NK-92 (cell line): ENCODE data around the gene ACOT13.
"Not testable (repeated sequence)": the region's sequence is repeated elsewhere in the genome, so short reads cannot be mapped to it uniquely, and the experiment has no call there.

Source experiments
- DNase-seq: peaks from one replicate; lab custom pipeline; 2025; ENCODE audit not compliant: unreplicated experiment; lab: John Stamatoyannopoulos, UW

The ACOT13 gene

DNA sequence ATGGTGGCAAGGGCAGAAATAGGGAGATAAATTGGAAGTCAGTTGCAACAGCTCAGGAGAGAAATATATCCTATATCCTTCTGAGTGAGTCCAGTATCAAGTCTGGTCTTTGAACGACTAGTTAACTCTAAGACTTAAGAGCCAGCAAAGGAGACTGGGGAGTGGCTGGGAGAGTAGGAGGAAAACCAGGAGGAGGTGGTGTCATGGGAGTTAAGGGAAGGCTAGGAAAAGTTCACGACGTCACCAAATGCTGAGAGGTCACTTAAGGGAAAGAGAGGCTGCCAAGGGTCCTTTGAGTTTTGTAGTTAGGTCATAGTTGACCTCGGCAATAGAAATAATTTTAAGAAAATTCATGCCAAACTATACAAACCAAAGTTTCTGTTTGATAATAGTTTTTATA, 25.1 kb downstream of the ACOT13 start:
- DNase-seq, result no peak

DNA sequence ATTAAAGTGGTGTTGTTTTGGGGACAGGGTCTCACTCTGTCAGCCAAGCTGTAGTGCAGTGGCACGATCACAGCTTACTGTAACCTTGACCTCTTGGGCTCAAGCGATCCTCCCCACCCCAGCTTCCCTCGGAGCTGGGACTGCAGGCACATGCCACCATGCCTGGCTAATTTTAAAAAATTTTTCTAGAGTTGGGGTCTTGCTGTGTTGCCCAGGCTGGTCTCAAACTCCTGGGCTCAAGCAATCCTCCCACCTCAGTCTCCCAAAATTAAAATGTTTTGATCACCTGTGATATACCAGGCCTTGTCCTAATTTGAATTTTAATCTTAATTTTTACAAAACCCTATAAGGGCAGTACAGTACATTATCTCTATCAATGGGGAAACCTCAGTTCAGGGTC, 25.5 kb downstream of the ACOT13 start:
- DNase-seq, result no peak

DNA sequence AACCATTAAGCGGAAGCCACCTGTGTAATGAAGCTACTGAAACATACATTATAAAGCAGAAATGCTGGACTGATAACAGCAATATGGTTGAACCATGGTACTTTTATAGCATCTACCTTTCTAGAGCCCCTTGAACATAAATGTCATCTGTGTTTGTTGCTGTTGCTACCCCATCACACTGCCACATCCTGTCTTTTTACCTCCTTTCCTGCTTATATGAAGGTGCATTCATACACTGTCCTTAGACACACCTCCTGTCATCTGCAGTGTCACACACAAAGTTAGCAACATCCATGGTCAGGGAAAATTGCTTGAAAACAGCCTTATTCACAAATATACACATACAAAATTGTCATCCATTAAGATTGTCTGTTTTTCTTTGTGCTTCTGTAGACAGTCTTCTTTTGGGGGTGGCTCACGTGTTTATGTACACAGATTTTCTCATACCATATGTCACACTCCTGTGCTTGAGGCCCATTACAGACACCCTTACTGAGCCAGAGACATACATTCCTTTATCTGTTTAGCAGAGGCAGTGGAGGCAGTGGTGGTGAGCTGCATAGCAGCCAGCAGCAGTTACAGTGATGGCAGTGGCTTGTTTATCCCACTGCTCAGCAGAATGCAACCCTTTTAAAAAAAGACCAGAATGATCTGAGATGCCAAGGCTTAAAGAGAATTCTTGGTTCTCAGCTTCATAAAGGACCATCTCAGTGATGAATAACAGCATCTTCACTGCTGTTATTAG, 26.1 kb downstream of the ACOT13 start:
- no peak for DNase-seq

DNA sequence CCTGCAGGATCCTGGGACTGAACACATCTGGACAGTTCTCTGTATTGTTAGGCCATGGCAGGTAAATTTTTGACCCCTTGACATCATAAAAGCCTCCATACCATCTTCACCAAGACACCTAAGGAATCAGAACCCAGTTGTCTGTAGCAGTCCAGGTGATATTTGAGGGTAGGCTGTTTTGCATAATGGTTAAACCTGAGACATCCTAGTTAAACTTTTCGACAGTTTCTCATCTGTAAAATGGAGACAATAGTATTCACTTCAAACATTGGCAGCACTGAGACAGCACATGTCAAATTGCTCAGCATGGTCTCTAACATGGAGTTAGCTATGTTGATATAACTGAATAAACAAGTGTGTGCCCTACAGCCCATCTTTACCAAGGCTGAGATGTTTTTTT, 27.3 kb downstream of the ACOT13 start:
- no peak for DNase-seq

DNA sequence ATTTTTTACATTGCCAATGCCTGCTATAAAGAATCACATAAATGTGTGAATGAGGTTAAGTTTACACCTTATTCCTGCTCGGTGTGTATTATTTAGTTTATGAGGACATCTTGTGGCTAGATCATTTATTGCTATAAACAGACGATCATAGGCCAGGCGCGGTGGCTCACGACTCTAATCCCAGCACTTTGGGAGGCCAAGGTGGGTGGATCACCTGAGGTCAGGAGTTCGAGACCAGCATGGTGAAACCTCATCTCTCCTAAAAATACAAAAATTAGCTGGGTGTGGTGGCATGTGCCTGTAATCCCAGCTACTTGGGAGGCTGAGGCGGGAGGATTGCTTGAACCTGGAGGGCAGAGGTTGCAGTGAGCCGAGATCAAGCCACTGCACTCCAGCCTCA, 28.8 kb downstream of the ACOT13 start:
- DNase-seq, result not testable (repeated sequence)

DNA sequence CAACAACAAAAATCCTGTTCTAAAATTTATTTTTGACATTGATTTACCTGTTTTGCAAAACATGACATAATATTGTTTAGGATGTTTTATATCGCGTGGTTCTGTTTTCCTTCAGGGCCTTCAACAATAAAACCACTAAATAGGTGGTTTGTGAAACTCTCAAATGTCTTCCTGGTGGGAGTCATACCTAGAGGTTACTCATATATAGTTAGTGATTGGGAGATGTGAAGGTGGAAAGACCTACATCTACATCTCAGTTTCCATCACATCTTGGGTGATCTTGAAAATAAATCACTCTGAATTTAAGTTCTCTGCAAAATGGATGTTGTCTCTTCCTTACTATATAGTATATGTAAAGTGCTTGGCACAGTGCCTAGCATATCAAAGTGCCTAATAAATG, 29.2 kb downstream of the ACOT13 start:
- no peak for DNase-seq

DNA sequence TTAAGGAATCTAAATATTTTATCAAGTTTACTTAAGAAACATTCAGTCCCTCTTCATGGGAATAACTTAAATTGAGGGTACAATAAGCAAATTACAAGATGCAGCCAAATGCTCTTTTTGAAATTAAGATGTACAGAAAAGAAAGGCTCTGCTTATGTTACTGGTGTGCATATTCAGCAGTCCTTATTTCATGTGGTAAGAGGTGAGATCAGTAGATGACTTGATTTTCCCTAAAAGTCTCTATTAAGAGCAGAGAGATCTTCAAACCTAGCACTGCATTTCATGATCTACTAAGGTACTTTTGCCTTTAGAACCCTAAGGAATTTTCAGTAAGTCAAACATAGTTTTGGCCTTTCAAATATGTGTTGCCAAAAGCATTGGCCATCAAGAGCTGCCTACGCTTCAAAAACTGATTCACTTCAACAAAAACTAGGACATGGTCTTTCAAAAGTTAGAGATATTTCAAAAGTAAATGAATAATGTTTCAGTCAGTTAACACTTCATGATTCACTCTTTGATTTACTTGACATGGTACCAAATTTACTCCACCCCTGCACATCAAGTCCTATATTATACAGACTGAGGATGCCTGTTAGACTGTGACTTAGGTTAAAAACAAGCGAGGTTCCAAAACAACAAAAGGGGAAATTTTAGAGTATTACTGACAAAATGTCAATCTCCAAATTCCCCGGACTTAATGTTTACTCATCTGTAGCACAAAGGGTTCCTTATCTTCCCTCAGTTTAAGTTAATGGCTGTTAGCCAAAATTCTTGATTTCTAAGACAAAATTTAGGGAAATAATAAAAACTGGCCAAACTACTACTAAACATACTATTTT, 32.9 kb downstream of the ACOT13 start:
- DNase-seq, result no peak

DNA sequence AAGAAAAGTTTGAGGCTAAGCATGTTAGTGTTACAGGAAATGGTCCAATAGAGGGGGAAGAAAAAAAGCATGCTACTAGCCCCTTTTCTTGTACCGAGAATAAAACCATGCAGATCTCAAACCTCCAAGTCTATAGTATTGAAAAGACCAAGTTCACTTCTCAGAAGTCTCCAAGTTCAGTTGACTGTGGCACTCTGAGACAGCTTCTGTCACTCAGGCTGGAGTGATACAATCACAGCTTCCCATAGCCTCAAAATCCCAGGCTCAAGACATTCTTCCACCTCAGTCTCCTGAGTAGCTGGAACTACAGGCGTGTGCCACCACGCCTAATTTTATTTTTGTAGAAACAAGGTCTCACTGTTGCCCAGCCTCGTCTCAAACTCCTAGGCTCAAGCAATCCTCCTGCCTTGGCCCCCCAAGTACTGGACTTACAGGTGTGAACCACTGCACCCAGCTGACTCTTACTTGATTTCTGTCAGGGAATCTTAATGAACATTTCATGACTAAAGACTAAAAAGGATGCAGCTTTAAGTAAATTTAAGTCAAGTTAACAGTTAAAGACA, 35.9 kb downstream of the ACOT13 start:
- no peak for DNase-seq

DNA sequence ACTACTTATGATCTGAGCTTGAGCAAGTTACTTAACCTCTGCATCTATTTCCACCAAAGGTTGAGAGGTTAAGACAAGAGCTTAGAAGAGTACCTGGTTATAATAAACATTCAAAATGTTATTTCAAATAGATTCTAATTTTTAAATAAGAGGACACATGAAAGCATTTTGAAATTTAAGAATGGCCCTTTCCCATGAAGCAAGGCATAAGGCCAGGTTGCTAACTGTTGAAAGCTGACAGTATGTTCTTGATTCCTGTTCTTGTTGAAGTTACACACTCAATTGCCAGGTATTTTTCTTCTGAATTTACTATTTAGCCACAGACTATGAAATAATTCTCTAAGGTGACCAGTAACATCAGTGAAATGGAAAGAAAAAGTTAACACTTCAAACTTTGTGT, 37.6 kb downstream of the ACOT13 start:
- DNase-seq, result no peak

DNA sequence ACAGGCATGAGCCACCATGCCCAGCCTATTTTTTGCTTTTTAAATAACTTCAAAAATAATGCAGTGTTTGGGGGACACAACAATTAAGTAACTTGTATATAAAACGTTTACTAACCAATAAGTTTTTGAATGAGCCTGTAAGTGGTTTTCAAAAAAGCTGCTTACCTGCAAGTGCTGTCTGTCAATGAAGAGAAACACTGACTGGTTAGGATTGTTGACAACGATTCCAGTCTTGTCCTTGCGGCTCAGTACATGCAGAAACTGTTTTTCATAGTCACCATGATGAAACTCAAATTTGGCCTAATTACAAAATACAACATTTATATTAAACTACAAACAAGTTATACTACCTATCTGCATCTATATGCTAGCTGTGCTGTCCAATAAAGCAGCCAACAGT, 41.7 kb downstream of the ACOT13 start:
- DNase-seq, result no peak

DNA sequence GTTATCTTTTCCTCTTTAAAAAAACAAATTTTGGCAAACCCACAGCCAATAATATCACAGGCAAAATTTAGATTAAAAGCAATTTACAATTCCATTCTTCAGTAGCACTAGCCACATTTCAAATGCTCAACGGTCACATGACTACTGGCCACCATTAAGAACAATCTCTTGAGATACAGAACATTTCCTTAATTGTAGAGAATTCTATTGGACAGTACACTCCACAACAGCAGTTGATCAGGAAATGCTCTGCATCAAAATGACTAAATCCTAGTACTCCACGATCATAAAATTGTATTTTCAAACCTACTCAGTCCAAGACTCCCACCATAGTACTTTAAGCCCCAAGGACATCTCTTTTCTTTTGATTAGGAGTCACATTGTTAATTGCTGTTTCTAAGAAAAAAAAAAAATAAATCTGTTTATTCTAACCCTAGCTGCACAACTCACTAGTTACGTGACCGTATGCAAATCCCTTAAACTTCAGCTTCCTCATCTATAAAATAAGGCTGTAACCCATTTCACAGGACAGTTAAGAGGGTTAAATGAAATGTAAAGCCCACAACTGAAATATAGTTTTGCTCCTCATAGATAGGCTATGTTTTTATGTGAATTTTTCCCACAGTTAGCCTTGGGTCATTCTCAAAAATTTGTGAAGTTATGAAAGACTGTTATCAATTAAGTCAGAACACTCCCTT, 42.3 kb downstream of the ACOT13 start:
- no peak for DNase-seq

DNA sequence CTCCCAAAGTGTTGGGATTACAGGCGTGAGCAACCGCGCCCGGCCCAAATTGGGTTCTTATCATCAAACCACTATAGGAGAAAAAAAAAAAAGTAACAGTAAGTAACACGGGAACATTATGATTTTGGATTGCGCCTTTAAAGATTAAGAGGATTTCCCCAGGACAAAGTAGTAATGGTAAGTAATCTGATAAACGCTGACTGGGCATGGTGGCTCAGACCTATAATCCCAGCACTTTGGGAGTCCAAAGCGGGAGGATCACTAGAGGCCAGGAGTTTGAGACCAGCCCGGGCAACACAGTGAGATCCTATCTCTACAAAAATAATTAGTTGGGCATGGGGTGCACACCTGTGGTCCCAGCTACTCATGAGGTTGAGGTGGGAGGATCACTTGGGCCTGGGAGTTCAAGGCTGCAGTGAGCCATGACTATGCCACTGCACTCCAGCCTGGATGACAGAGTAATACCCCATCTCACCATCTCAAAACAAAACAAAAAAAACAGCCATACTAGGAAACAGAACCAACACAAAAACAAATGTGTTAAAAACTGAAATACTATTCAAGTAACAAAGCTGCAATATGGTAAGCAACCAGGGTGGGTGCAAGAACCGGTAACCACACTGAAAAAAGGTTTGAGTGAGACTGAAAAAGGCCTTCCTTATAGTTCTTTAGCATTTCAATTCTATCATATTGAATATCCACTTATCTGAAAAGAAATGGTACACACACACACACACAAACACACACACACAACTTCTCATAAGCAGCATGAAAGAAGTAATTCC, 43.8 kb downstream of the ACOT13 start:
- DNase-seq, result no peak

DNA sequence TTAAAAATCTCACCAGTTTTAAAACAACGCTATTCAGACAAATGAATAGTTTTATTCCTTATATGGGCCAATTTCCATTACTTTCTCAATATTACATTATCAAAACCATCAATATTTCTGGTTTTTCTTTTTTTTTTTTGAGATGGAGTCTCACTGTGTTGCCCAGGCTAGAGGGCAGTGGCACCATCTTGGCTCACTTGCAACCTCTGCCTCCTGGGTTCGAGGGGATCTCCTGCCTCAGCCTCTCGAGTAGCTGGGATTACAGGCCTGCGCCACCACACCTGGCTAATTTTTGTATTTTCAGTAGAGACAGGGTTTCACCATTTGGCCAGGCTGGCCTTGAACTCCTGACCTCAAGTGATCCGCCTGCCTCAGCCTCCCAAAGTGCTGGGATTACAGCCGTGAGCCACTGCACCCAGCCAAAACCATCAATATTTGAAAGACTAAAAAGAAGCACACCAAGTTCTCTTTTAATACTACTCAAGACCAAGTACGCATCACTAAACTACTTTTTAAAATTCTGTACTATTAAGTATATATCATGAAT, 49.8 kb downstream of the ACOT13 start:
- not testable (repeated sequence) for DNase-seq

DNA sequence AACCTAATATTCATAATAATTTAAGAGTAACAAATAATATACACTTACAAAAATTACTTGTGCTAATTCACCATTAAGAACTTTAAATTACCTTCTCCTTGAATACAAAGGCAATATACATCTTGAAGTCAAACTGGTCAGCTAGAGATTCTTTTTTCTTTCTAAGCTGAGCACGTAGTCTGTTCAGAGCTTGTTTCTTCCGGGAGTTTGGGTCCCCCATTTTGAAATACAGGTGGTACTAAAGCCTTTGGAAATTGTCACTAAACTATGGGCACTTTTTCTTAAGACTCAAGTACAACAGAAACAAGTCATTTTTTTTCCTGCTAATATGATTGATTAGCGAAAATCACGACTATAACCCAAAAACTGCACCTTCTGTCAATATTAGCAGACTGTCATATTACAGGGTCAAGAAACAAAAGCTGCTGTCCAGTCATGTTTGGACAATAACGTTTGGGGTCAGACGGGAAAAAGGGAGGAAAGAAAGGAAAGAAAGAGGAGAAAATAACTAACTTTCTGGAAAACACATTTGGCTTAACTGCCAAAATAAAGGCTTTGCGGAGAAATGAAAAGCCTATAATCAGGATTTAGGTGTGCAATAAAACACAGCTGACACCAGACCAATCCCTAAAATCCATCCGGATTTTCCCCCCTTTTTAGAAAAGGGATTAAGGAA, 51.7 kb downstream of the ACOT13 start:
- DNase-seq, result no peak

DNA sequence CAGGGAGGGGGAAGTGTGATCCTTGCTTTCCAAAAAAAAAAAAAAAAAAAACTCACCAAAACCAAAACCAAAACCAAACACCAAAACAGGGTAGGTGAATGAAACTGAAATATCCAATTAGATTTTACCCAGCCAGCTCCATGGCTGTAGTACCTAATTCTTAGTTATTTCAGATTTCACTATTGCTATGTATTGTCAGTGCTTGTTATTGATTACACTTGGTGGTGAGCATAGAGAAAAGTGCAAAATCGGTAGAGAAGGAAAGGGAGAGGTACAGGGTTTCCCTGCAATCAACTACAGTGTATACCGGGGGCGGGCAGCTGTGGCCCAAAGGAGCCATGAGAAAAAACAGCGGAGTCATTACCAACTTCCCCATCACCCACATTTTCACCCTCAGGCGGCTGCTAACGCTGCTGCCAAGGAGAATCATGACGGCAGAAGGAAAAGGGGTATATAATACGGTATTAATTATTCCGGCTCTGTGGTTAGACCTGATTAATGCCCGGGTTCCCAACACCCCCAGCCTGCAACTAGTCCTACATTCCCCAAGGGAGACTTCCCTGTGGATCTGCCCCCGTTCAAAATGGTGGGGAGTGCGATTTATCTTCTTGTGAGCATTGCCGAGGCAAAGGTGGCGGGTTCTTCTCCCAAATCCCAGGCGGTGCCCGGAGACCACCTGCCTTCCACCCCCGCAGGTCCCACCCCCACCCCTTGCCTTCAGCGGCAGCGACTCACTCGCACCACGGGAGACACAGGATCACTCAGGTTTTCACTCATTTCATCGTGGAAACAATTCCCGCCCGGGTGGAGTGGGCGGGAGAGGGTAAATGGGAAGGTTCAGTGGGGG, 52.5 kb downstream of the ACOT13 start, which contains the start of gene C6orf62:
TSS of gene C6orf62 (minus strand) at position 30 of the 847 bp plus-strand sequence. CDS start 486 bp downstream, outside the sequence.
- DNase-seq, result no peak

DNA sequence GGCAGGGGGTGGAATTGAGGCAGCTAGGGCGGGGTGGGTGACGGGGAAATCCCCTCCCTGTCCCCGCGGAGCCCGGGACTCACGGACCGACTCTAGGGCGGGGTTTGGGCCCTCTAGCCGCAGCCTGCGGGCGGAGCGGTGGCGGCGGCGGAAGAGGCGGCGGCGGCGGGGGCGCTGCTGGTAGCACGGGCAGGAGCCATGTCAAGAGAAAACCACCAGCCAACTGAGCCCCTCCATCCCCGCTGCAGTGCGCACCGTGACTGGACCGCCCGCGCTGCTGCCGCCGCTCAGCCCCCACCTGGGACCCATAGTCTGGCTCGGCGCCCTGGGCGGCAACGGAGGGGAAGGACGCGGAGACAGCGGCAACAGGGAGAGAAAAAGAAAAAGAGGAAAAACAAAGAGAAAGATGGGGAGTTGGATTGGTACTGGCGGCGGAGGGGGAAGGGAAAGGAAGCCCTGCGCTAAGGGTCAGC, 53.3 kb downstream of the ACOT13 start:
- DNase-seq, result no peak

DNA sequence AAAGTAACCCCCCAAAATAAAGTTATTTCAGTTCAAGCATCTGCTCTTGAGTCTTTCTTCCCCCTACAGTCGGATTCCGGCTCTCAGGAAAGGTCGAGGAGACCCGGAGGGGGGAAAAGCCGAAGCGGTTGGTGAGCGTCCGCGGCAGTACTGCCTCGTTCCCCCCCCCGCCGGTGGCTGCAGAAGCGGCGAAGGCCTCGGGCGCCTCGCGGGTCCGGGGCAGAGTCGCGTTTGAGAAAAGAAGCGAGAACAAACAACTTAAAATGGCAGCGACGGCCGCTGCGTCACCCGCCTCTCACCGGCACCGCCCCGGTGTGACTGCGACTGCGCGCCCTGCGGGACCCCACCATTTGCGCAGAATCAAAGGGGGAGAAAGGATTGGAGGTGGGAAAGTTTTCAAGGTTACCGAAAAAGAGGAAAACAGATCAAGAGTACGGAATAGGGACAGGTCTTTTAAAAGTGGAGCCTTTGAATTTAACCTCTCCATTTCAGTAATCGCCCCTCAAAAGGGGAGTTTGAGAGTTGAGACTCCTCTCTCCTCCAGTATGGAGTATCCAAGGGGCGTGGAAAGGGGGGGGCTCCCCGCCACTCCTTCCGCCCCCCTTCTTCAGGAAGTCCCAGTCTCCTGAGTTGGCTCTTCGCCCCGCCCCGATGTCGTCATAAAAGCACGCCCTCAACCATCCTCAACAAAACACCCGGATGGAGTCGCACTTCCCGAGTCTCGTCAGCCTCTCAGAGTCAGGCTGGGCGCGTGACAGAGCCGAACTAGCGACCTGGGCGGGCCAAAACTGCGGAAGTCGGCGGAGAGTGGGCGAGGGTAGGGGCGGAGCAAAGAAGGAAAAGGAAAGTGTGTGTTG, 54.0 kb downstream of the ACOT13 start:
- peak; percentile 98 for DNase-seq
